BJ (cell line): ENCODE measurements around the gene GUCY2D. TPM values are rescaled to one million over a fixed set of nuclear protein-coding genes. Genes with fewer than 3 reads are reported as not detected.
"Not testable (repeated sequence)": the region's sequence is repeated elsewhere in the genome, so short reads cannot be mapped to it uniquely, and the experiment has no call there.

Source experiments
- CTCF ChIA-PET: fragments of 350-600 bp; formaldehyde crosslinking; extraction: SDS; loops from one replicate; lab custom pipeline; 2021; ENCODE audit warnings: antibody characterized with exemption, inconsistent platforms; lab: Yijun Ruan, JAX
- POLR2A ChIA-PET: fragments of 300-600 bp; sonication (Branson Sonifier 250); formaldehyde crosslinking; extraction: SDS; loops from one replicate; lab custom pipeline; 2021; ENCODE audit warnings: antibody characterized with exemption; lab: Charles Lee
- DNase-seq: peaks from one replicate; pipeline ENCODE4 v3.0.0-alpha.2; 2011; ENCODE audit warnings: low read depth
- H3K27me3 ChIP-seq: 2 replicates; pipeline ENCODE4 v1.6.0; 2011; ENCODE audit warnings: low read length; ENCODE audit not compliant: control insufficient read depth, insufficient read depth
- H3K36me3 ChIP-seq: 2 replicates; pipeline ENCODE4 v1.5.1; 2011; ENCODE audit warnings: low read length; ENCODE audit not compliant: control insufficient read depth, insufficient read depth
- H3K4me3 ChIP-seq: 2 replicates; pipeline ENCODE4 v1.5.1; 2011; ENCODE audit warnings: low read depth, mild to moderate bottlenecking, control low read depth, low read length
- CTCF ChIP-seq: IDR thresholded peaks from 2 replicates; pipeline ENCODE4 v1.5.1; 2011; ENCODE audit warnings: low read depth, mild to moderate bottlenecking, control low read depth, inconsistent platforms, low read length, moderate library complexity; ENCODE audit not compliant: insufficient read depth
- polyA plus RNA-seq: library from polyadenylated mRNA; depleted of rRNA; stranded (reverse); fragments of >200 nt; gene quantifications from 2 replicates; pipeline ENCODE4 v1.2.3, GENCODE V29; 2011

The GUCY2D gene
- polyA plus RNA-seq, 1 experiment = 0.01 TPM

GRCh38 chr17:8060274-8060673 is 57.9 kb downstream of the GUCY2D start:
- peak; percentile 70 for TF ChIP-seq CTCF
- ChIA-PET CTCF (interaction anchor here (0.5 to 4.7 kb wide), 46 partner anchors 8 to 1019 kb away, joined by 3 to 72 read pairs (median 4); partner anchors contain the start of genes ALOXE3, RNF227, SLC25A35 and WRAP53), POLR2A (no interaction called here)
- peak; percentile 8 for DNase-seq
- peaks cover 40% of the 10 kb centered on the region for H3K27me3 ChIP-seq
- H3K4me3 ChIP-seq = no peak overlapping the region
- H3K36me3 ChIP-seq = no peaks in the 10 kb centered on the region

- H3K27me3 ChIP-seq = peaks cover 42% of the 10 kb centered on the region
- DNase-seq, H3K4me3 ChIP-seq, H3K36me3 ChIP-seq, POLR2A ChIA-PET: not testable (repeated sequence)
- CTCF ChIA-PET = interaction anchor here (0.8 to 4.7 kb wide), 17 partner anchors 8 to 318 kb away, joined by 3 to 72 read pairs (median 5); partner anchors contain the start of gene ALOXE3
These were observed 59.4 kb downstream of the GUCY2D start for GRCh38 chr17:8061851-8062250.

- TF ChIP-seq CTCF = no peak
- peaks cover 44% of the 10 kb centered on the region for H3K27me3 ChIP-seq
- ChIA-PET POLR2A (no interaction called here), CTCF (interaction anchor here (0.8 to 4.7 kb wide), 14 partner anchors 8 to 164 kb away, joined by 3 to 72 read pairs (median 8); partner anchors contain the start of gene ALOXE3)
- DNase-seq = no peak
- H3K36me3 ChIP-seq = no peaks in the 10 kb centered on the region
- H3K4me3 ChIP-seq = no peak overlapping the region
These were observed 60.0 kb downstream of the GUCY2D start for GRCh38 chr17:8062435-8062806.

GRCh38 chr17:8062807-8063483 is 60.5 kb downstream of the GUCY2D start:
- Histone ChIP-seq H3K27me3 (peaks cover 46% of the 10 kb centered on the region), H3K36me3 (no peaks in the 10 kb centered on the region), H3K4me3 (no peak overlapping the region)
- ChIA-PET POLR2A (no interaction called here), CTCF (interaction anchor here (0.8 to 4.7 kb wide), 11 partner anchors 11 to 165 kb away, joined by 3 to 72 read pairs (median 10); partner anchors contain the start of gene ALOXE3)
- no peak for TF ChIP-seq CTCF
- DNase-seq = no peak

- DNase-seq = no peak
- ChIA-PET CTCF (interaction anchor here (0.9 to 2.8 kb wide), 2 partner anchors 10 to 53 kb away, joined by 3 to 12 read pairs; no protein-coding TSS in a partner anchor), POLR2A (no interaction called here)
- Histone ChIP-seq H3K4me3 (no peak overlapping the region), H3K36me3 (no peaks in the 10 kb centered on the region), H3K27me3 (peaks cover 43% of the 10 kb centered on the region)
- no peak for TF ChIP-seq CTCF
These were observed 61.5 kb downstream of the GUCY2D start for GRCh38 chr17:8063761-8064534.
